ENCODE results near the gene SLC22A5. TPM values are rescaled to one million over a fixed set of nuclear protein-coding genes. Genes with fewer than 3 reads are reported as not detected.
A peak's percentile ranks its signal among the peaks of the same experiment; 100 is the strongest.

The SLC22A5 gene
- total RNA-seq, 4 donors from 2014 or later, result 23.2 to 36.6 (median 26.3) TPM

- DNase-seq (ENCODE audit: low spot score in 2 of 2), result peak; percentile 84 to 87
- 34% methylated on average over 10 of the region's 10 CpGs for WGBS
- no peak overlapping the region for H3K4me3 ChIP-seq
- H3K27ac ChIP-seq, result peak overlapping the region; percentile 84
- H3K4me1 ChIP-seq, result peaks cover 60% of the 10 kb centered on the region
- no peak for TF ChIP-seq EP300 (IDR thresholded peaks at IDR 0.05)
- TF ChIP-seq CTCF (IDR thresholded peaks at IDR 0.05), result peak; percentile 75 to 82
- H3K27me3 ChIP-seq, result no peaks in the 10 kb centered on the region
- H3K36me3 ChIP-seq, result no peaks in the 10 kb centered on the region
- H3K9me3 ChIP-seq, result no peaks in the 10 kb centered on the region
Measured at GRCh38 chr5:132386644-132387286, 17.3 kb downstream of the SLC22A5 start.

- Histone ChIP-seq H3K9me3 (no peaks in the 10 kb centered on the region), H3K27me3 (no peaks in the 10 kb centered on the region), H3K36me3 (peaks cover 4% of the 10 kb centered on the region), H3K27ac (peak overlapping the region; percentile 84), H3K4me1 (peaks cover 67% of the 10 kb centered on the region), H3K4me3 (no peak overlapping the region)
- WGBS, result 17% methylated on average over 4 of the region's 4 CpGs
- peak in 1 of 3 donors; percentile 36 for TF ChIP-seq POLR2AphosphoS5 (IDR thresholded peaks at IDR 0.05)
- TF ChIP-seq CTCF (IDR thresholded peaks at IDR 0.05), result no peak
- DNase-seq (ENCODE audit: low spot score in 2 of 2), result peak in 1 of 2 donors; percentile 87
Measured at GRCh38 chr5:132387640-132388117, 18.2 kb downstream of the SLC22A5 start.

- no peaks in the 10 kb centered on the region for H3K9me3 ChIP-seq
- H3K36me3 ChIP-seq, result peaks cover 12% of the 10 kb centered on the region
- TF ChIP-seq EP300 (IDR thresholded peaks at IDR 0.05) (no peak), POLR2A (IDR thresholded peaks at IDR 0.05) (no peak), POLR2AphosphoS5 (IDR thresholded peaks at IDR 0.05) (no peak), CTCF (IDR thresholded peaks at IDR 0.05) (no peak)
- no peak overlapping the region for H3K4me3 ChIP-seq
- H3K27me3 ChIP-seq, result no peaks in the 10 kb centered on the region
- H3K4me1 ChIP-seq, result peaks cover 74% of the 10 kb centered on the region
- WGBS, result 44% methylated on average over 8 of the region's 8 CpGs
- peak in 1 of 2 donors; percentile 63 for DNase-seq (ENCODE audit: low spot score in 2 of 2)
- peak overlapping the region; percentile 84 for H3K27ac ChIP-seq
Measured at GRCh38 chr5:132388244-132389050, 18.9 kb downstream of the SLC22A5 start.

DNA sequence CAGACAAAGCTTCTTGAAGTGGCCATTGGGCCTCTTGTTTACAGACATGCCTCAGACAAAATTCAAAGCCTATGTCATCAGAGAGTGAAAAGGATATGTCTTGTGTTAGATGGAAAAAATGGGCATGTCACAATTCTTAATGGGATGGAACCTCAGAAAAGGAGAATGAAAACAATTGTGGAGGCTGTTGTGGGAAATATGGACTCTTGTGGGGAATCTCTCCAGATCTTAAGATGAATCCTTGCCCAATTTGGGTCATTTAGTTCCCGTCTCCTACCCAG lies 19.5 kb downstream of the SLC22A5 start:
- WGBS, result 86% methylated on average over 1 of the region's 1 CpG
- TF ChIP-seq POLR2AphosphoS5 (IDR thresholded peaks at IDR 0.05) (no peak), POLR2A (IDR thresholded peaks at IDR 0.05) (no peak), EP300 (IDR thresholded peaks at IDR 0.05) (no peak)
- Histone ChIP-seq H3K4me3 (no peak overlapping the region), H3K27me3 (no peaks in the 10 kb centered on the region), H3K36me3 (peaks cover 17% of the 10 kb centered on the region), H3K27ac (peak overlapping the region; percentile 84), H3K9me3 (no peaks in the 10 kb centered on the region), H3K4me1 (peaks cover 78% of the 10 kb centered on the region)
- DNase-seq (ENCODE audit: low spot score in 2 of 2), result no peak

- Histone ChIP-seq H3K27ac (peak overlapping the region; percentile 84), H3K27me3 (no peaks in the 10 kb centered on the region), H3K9me3 (no peaks in the 10 kb centered on the region), H3K4me3 (no peak overlapping the region), H3K4me1 (peaks cover 86% of the 10 kb centered on the region), H3K36me3 (peaks cover 24% of the 10 kb centered on the region)
- peak in 1 of 2 donors; percentile 89 for DNase-seq (ENCODE audit: low spot score in 2 of 2)
- TF ChIP-seq POLR2A (IDR thresholded peaks at IDR 0.05), result no peak
- TF ChIP-seq POLR2AphosphoS5 (IDR thresholded peaks at IDR 0.05), result peak in 1 of 3 donors; percentile 53
- TF ChIP-seq EP300 (IDR thresholded peaks at IDR 0.05), result no peak
- no peak for TF ChIP-seq CTCF (IDR thresholded peaks at IDR 0.05)
- WGBS, result 81% methylated on average over 8 of the region's 10 CpGs
Measured at GRCh38 chr5:132389585-132390286, 20.2 kb downstream of the SLC22A5 start.
